IMR-90 (cell line): ENCODE data around the gene ZNF366. TPM values are rescaled to one million over a fixed set of nuclear protein-coding genes. Genes with fewer than 3 reads are reported as not detected.
A peak's percentile ranks its signal among the peaks of the same experiment; 100 is the strongest.

ENCODE experiments used
- ATAC-seq: fragments of 200-7000 bp; cut with Tn5 transposase; 2 replicates; pipeline ENCODE4 v1.9.1; 2020; ENCODE audit warnings: low read depth, mild to moderate bottlenecking, moderate library complexity
- BruUV-seq: library from RNA; stranded (reverse); fragments of 400-500 nt; replicated peaks from 2 replicates; lab custom pipeline; 2021; lab: Mats Ljungman, UMichigan
- CTCF ChIA-PET: fragments of 300-600 bp; formaldehyde crosslinking; extraction: SDS; loops from one replicate; lab custom pipeline; 2021; ENCODE audit warnings: antibody characterized with exemption; lab: Yijun Ruan, JAX
- POLR2A ChIA-PET: fragments of 300-600 bp; sonication (Branson Sonifier 250); formaldehyde crosslinking; loops from one replicate; lab custom pipeline; 2022; ENCODE audit warnings: antibody characterized with exemption; ENCODE audit not compliant: unreplicated experiment; lab: Charles Lee
- DNase-seq: peaks from one replicate; pipeline ENCODE4 v3.0.0; 2013
- H2AFZ ChIP-seq: replicated peaks from 2 replicates; pipeline ENCODE3; 2013; ENCODE audit warnings: low read length, mild to moderate bottlenecking; ENCODE audit not compliant: poor library complexity
- H2AK5ac ChIP-seq: 2 replicates; pipeline ENCODE4 v1.6.1; 2013; ENCODE audit warnings: low read depth, low read length, inconsistent platforms
- H2AK9ac ChIP-seq: replicated peaks from 2 replicates; pipeline ENCODE3; 2013; ENCODE audit warnings: mild to moderate bottlenecking, low read depth, low read length, moderate library complexity; ENCODE audit not compliant: poor library complexity
- H2BK120ac ChIP-seq: 2 replicates; pipeline ENCODE4 v1.6.1; 2013; ENCODE audit warnings: low read depth, low read length, inconsistent platforms
- H2BK15ac ChIP-seq: 3 replicates; pipeline ENCODE4 v1.6.1; 2013; ENCODE audit warnings: low read depth, low read length, inconsistent platforms
- H2BK20ac ChIP-seq: 2 replicates; pipeline ENCODE4 v1.6.1; 2013; ENCODE audit warnings: low read depth, mild to moderate bottlenecking, inconsistent platforms, low read length, moderate library complexity
- H2BK5ac ChIP-seq: 2 replicates; pipeline ENCODE4 v1.6.1; 2013; ENCODE audit warnings: mild to moderate bottlenecking, low read depth, low read length, inconsistent platforms; ENCODE audit not compliant: poor library complexity, severe bottlenecking
- H3K14ac ChIP-seq: replicated peaks from 2 replicates; pipeline ENCODE4 v1.6.1; 2013; ENCODE audit warnings: low read depth, low read length, inconsistent platforms
- H3K18ac ChIP-seq: 2 replicates; pipeline ENCODE4 v1.6.1; 2013; ENCODE audit warnings: low read depth, low read length, control low read depth
- H3K23ac ChIP-seq: 2 replicates; pipeline ENCODE4 v1.6.1; 2013; ENCODE audit warnings: low read depth, low read length, inconsistent platforms
- H3K27ac ChIP-seq: 2 replicates; pipeline ENCODE4 v1.5.1; 2013; ENCODE audit warnings: mild to moderate bottlenecking, control low read depth, low read length; ENCODE audit not compliant: insufficient read depth
- H3K27me3 ChIP-seq: 2 replicates; pipeline ENCODE4 v1.6.1; 2013; ENCODE audit warnings: low read length; ENCODE audit not compliant: control insufficient read depth, insufficient read depth
- H3K36me3 ChIP-seq: 2 replicates; pipeline ENCODE4 v1.6.1; 2013; ENCODE audit warnings: low read length, mixed read lengths; ENCODE audit not compliant: control insufficient read depth, insufficient read depth
- H3K4ac ChIP-seq: 2 replicates; pipeline ENCODE4 v1.6.1; 2013; ENCODE audit warnings: low read depth, low read length, inconsistent platforms
- H3K4me1 ChIP-seq: 2 replicates; pipeline ENCODE4 v1.6.1; 2013; ENCODE audit warnings: low read length, mixed read lengths; ENCODE audit not compliant: control insufficient read depth, insufficient read depth
- H3K4me2 ChIP-seq: 2 replicates; pipeline ENCODE4 v1.6.1; 2013; ENCODE audit warnings: low read depth, mild to moderate bottlenecking, control low read depth, low read length, moderate library complexity
- H3K4me3 ChIP-seq: 2 replicates; pipeline ENCODE4 v1.5.1; 2013; ENCODE audit warnings: low read depth, mild to moderate bottlenecking, control low read depth, low read length, moderate library complexity; ENCODE audit not compliant: insufficient read depth
- H3K56ac ChIP-seq: 2 replicates; pipeline ENCODE4 v1.6.1; 2013; ENCODE audit warnings: low read length, inconsistent platforms; ENCODE audit not compliant: insufficient read depth; ENCODE audit errors: extremely low read depth
- H3K79me1 ChIP-seq, 2 experiments: 2 replicates each; pipeline ENCODE4 v1.6.1; 2013; ENCODE audit warnings: low read length in 2 of 2, inconsistent platforms in 1 of 2, low read depth in 1 of 2
- H3K9ac ChIP-seq: 2 replicates; pipeline ENCODE4 v1.6.1; 2013; ENCODE audit warnings: low read depth, low read length, control low read depth
- H3K9me1 ChIP-seq: 2 replicates; pipeline ENCODE4 v1.6.1; 2013; ENCODE audit warnings: low read length, inconsistent platforms; ENCODE audit not compliant: insufficient read depth
- H3K9me3 ChIP-seq: 2 replicates; pipeline ENCODE4 v1.6.1; 2013; ENCODE audit warnings: low read length; ENCODE audit not compliant: control insufficient read depth, insufficient read depth
- H4K20me1 ChIP-seq: 2 replicates; pipeline ENCODE4 v1.6.1; 2013; ENCODE audit warnings: low read length, inconsistent platforms; ENCODE audit not compliant: insufficient read depth
- H4K5ac ChIP-seq: 2 replicates; pipeline ENCODE4 v1.6.1; 2013; ENCODE audit warnings: mild to moderate bottlenecking, low read depth, low read length, control low read depth
- H4K8ac ChIP-seq, 2 experiments: 2 replicates each; pipeline ENCODE4 v1.6.1; 2013; ENCODE audit warnings: low read depth in 2 of 2, low read length in 2 of 2, control low read depth in 1 of 2, inconsistent platforms in 1 of 2
- H4K91ac ChIP-seq: 2 replicates; pipeline ENCODE4 v1.6.1; 2013; ENCODE audit warnings: low read depth, low read length, inconsistent platforms; ENCODE audit not compliant: insufficient read depth
- CEBPB ChIP-seq: IDR thresholded peaks from 2 replicates; pipeline ENCODE4 v1.6.1; 2012; ENCODE audit warnings: low read depth, low read length, improper control_type of control experiment
- MAFK ChIP-seq: IDR thresholded peaks from 2 replicates; pipeline ENCODE4 v1.6.1; 2012; ENCODE audit warnings: low read depth, low read length, improper control_type of control experiment
- NFE2L2 ChIP-seq: fragments of 150-350 bp; IDR thresholded peaks from 2 replicates; pipeline ENCODE4 v1.6.1; 2016; ENCODE audit warnings: low read depth, mild to moderate bottlenecking, low read length
- POLR2A ChIP-seq: IDR thresholded peaks from 2 replicates; pipeline ENCODE4 v1.6.1; 2012; ENCODE audit warnings: mild to moderate bottlenecking, low read depth, low read length
- SMC3 ChIP-seq: fragments of 150-350 bp; IDR thresholded peaks from 2 replicates; pipeline ENCODE4 v1.6.1; 2016; ENCODE audit warnings: low read depth, mild to moderate bottlenecking, antibody characterized with exemption, low read length, moderate library complexity
- WGBS, 2 experiments: methylation state at CpG; one replicate each; pipeline versions ENCODE4 v1.1.5 to v1.1.7; 2013; ENCODE audit warnings: missing lambda C conversion rate in 2 of 2; ENCODE audit not compliant: insufficient read length in 1 of 2; ENCODE audit errors: extremely low coverage in 2 of 2; 5-methylcytosine and 5-hydroxymethylcytosine counted together
- dilution Hi-C: fragments of 300-500 bp; cut with HindIII; formaldehyde crosslinking; loops from one replicate; pipeline ENCODE4 v1.14.3; 2018; ENCODE audit warnings: low sequenced_read_pairs; ENCODE audit not compliant: unreplicated experiment
- in situ Hi-C: fragments of 300-500 bp; cut with MboI; formaldehyde crosslinking; loops from 3 replicates; pipeline ENCODE4 v1.14.3; 2019; ENCODE audit warnings: low sequenced_read_pairs, inconsistent platforms, mixed read lengths
- intact Hi-C: fragments of 100-400 bp; cut with micrococcal nuclease; formaldehyde crosslinking; loops from 2 replicates; pipeline ENCODE4 v1.10.0; 2022
- polyA plus RNA-seq, 3 experiments: library from polyadenylated mRNA; depleted of rRNA; stranded (reverse); fragments of >200 nt; gene quantifications; 2 replicates each; pipeline ENCODE4 v1.2.3, GENCODE V29; 2012; ENCODE audit warnings: low replicate concordance in 1 of 3
- total RNA-seq: library from RNA; depleted of rRNA; stranded (reverse); fragments of >200 nt; gene quantifications from 2 replicates; pipeline ENCODE4 v1.2.3, GENCODE V29; 2012
- TF ChIP-seq, protein P1 (sequence below): fragments of 150-350 bp; IDR thresholded peaks from 2 replicates; pipeline ENCODE4 v1.6.1; 2016; ENCODE audit warnings: low read depth, mild to moderate bottlenecking, low read length, moderate library complexity, borderline replicate concordance
- TF ChIP-seq, protein P2 (sequence below): conservative IDR thresholded peaks from 2 replicates; pipeline ENCODE4 v1.5.1; 2012; ENCODE audit warnings: mild to moderate bottlenecking, low read depth, low read length, improper control_type of control experiment

The ZNF366 gene
- total and polyA plus RNA-seq, 2 of the 4 experiments (the other 2 are of a cell fraction) = not detected

DNA sequence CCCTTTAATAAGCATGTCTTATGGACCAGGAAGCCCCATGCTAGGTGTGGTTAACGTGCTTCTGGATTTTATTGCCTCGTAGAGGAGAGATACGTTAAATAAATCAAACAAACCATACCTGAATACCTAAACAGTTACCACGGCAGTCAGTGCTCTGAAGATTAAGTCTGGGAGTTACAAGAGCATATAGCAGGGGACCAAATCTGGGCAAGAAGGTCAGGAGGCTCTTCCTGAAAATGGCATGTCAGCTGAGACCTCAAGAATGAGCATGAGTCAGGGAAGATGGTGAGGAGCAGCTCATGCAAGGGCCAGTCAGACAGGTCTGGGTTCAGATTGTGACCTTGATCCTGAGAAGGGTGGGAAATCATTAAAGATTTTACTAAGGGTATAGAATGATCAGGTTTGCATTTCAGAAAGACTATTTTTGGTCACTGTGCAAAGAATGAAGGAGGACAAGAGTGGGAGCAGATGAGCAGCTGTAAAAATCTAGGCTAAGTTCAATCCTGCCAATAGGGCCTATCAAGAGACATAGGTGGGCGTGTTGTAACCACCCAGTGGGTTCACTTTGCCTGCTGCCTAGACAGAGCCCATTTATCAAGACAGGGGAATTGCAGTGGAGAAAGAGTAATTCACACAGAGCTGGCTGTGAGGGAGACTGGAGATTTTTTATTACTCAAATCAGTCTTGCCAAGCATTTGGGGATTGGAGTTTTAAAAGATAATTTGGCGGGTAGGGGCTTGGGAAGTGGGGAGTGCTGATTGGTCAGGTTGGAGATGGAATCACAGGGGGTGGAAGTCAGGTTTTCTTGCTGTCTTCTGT lies 4.8 kb upstream of the ZNF366 start:
- no peak overlapping the region for H2BK15ac ChIP-seq
- DNase-seq (peak; percentile 36), ATAC-seq (no peak)
- no peaks in the 10 kb centered on the region for H4K20me1 ChIP-seq
- H2BK20ac ChIP-seq = peak overlapping the region; percentile 81
- peaks cover 14% of the 10 kb centered on the region for H3K9me1 ChIP-seq
- peak overlapping the region; percentile 48; the same call in 1 of the 2 replicates for H3K18ac ChIP-seq
- peak overlapping the region; percentile 44; the same call in 1 of the 2 replicates for H3K23ac ChIP-seq
- no peaks in the 10 kb centered on the region for H3K79me1 ChIP-seq
- no peaks in the 10 kb centered on the region for H3K36me3 ChIP-seq
- H3K27ac ChIP-seq = no peak overlapping the region
- no peaks in the 10 kb centered on the region for H3K9me3 ChIP-seq
- no peak overlapping the region for H3K4me3 ChIP-seq
- WGBS, 2 experiments = no CpG with 5 or more reads among the region's 6 CpGs
- H2BK120ac ChIP-seq = peak overlapping the region; percentile 80
- BruUV-seq = no TSS peak
- no peaks in the 10 kb centered on the region for H3K27me3 ChIP-seq
- H3K4ac ChIP-seq = peak overlapping the region; percentile 78; the same call in 1 of the 2 replicates
- H2AFZ ChIP-seq = peak overlapping the region; percentile 54
- H3K9ac ChIP-seq = no peak overlapping the region
- intact Hi-C loops = no loop called here
- H3K4me2 ChIP-seq = peak overlapping the region; percentile 16; the same call in 1 of the 2 replicates
- peak overlapping the region; percentile 79 for H2AK5ac ChIP-seq
- peak overlapping the region; percentile 86 for H3K14ac ChIP-seq
- peaks cover 12% of the 10 kb centered on the region for H3K4me1 ChIP-seq
- in situ Hi-C loops = loop anchor here (25.0 kb wide), 1 partner anchor 150 kb away; no protein-coding TSS in a partner anchor
- H2AK9ac ChIP-seq = no peak overlapping the region
- dilution Hi-C loops = no loop called here
- ChIA-PET CTCF (interaction anchor here (1.4 to 2.4 kb wide), 2 partner anchors 11 to 99 kb away, joined by 3 to 6 read pairs; no protein-coding TSS in a partner anchor), POLR2A (interaction anchor here (0.6 kb wide), 1 partner anchor 14 kb away, joined by 3 read pairs; no protein-coding TSS in a partner anchor)
- H4K91ac ChIP-seq = peak overlapping the region; percentile 6; the same call in 1 of the 2 replicates
- H4K8ac ChIP-seq = peak overlapping the region in 1 of 2 experiments; percentile 58; a peak in 2 of 4 replicates
- TF ChIP-seq, protein P1, sequence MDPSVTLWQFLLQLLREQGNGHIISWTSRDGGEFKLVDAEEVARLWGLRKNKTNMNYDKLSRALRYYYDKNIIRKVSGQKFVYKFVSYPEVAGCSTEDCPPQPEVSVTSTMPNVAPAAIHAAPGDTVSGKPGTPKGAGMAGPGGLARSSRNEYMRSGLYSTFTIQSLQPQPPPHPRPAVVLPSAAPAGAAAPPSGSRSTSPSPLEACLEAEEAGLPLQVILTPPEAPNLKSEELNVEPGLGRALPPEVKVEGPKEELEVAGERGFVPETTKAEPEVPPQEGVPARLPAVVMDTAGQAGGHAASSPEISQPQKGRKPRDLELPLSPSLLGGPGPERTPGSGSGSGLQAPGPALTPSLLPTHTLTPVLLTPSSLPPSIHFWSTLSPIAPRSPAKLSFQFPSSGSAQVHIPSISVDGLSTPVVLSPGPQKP = no peak
- TF ChIP-seq, protein P2, sequence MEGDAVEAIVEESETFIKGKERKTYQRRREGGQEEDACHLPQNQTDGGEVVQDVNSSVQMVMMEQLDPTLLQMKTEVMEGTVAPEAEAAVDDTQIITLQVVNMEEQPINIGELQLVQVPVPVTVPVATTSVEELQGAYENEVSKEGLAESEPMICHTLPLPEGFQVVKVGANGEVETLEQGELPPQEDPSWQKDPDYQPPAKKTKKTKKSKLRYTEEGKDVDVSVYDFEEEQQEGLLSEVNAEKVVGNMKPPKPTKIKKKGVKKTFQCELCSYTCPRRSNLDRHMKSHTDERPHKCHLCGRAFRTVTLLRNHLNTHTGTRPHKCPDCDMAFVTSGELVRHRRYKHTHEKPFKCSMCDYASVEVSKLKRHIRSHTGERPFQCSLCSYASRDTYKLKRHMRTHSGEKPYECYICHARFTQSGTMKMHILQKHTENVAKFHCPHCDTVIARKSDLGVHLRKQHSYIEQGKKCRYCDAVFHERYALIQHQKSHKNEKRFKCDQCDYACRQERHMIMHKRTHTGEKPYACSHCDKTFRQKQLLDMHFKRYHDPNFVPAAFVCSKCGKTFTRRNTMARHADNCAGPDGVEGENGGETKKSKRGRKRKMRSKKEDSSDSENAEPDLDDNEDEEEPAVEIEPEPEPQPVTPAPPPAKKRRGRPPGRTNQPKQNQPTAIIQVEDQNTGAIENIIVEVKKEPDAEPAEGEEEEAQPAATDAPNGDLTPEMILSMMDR = no peak
- TF ChIP-seq MAFK = no peak
- TF ChIP-seq CEBPB = no peak
- no peak for TF ChIP-seq NFE2L2
- TF ChIP-seq SMC3 = no peak
- no peak for TF ChIP-seq POLR2A
- H2BK5ac ChIP-seq = peak overlapping the region; percentile 39
- H4K5ac ChIP-seq = no peak overlapping the region
- H3K56ac ChIP-seq = peak overlapping the region; percentile 9; the same call in 1 of the 2 replicates
